Kidney (tissue), 14 donors: Measurements from ENCODE around the gene RNF141. TPM values are rescaled to one million over a fixed set of nuclear protein-coding genes. Genes with fewer than 3 reads are reported as not detected.

Experiments used
- DNase-seq, 5 donors: peaks; one replicate each; pipeline ENCODE4 v3.0.0-alpha.2; 2013 to 2020
- FAIRE-seq: peaks from 2 replicates; lab custom pipeline; 2012; peaks lifted over from hg19 to GRCh38; lab: Jason Lieb, UNC
- H3K27ac ChIP-seq, 2 donors: one replicate each; pipeline ENCODE4 v1.7.0; 2013; ENCODE audit warnings: low read depth in 2 of 2, low read length in 2 of 2, inconsistent platforms in 1 of 2
- H3K27me3 ChIP-seq: one replicate; pipeline ENCODE4 v1.7.1; 2013; ENCODE audit warnings: low read length, inconsistent platforms; ENCODE audit not compliant: control insufficient read depth, insufficient read depth
- H3K36me3 ChIP-seq, 3 donors: one replicate each; pipeline versions ENCODE4 v1.7.0 to v1.7.1; 2013; ENCODE audit warnings: low read length in 3 of 3, control low read depth in 1 of 3, inconsistent platforms in 1 of 3; ENCODE audit not compliant: insufficient read depth in 3 of 3, control insufficient read depth in 2 of 3
- H3K4me1 ChIP-seq, 3 donors: one replicate each; pipeline versions ENCODE4 v1.7.0 to v1.7.1; 2013; ENCODE audit warnings: low read length in 3 of 3, inconsistent platforms in 1 of 3, low read depth in 1 of 3; ENCODE audit not compliant: control insufficient read depth in 2 of 3, insufficient read depth in 2 of 3
- H3K4me3 ChIP-seq, 3 donors: one replicate each; pipeline versions ENCODE4 v1.7.0 to v1.8.1; 2013; ENCODE audit warnings: low read length in 3 of 3, control low read depth in 1 of 3, inconsistent platforms in 1 of 3
- H3K9ac ChIP-seq, 3 donors: one replicate each; pipeline versions ENCODE4 v1.7.0 to v1.7.1; 2013; ENCODE audit warnings: low read length in 3 of 3, control low read depth in 1 of 3, inconsistent platforms in 1 of 3
- H3K9me3 ChIP-seq, 3 donors: one replicate each; pipeline versions ENCODE4 v1.7.0 to v1.7.1; 2013; ENCODE audit warnings: low read length in 3 of 3, control low read depth in 1 of 3, inconsistent platforms in 1 of 3; ENCODE audit not compliant: control insufficient read depth in 2 of 3, insufficient read depth in 1 of 3
- CTCF ChIP-seq: IDR thresholded peaks from 3 replicates; pipeline ENCODE4 v1.5.1; 2012; ENCODE audit warnings: mild to moderate bottlenecking, moderate library complexity, borderline replicate concordance; ENCODE audit not compliant: insufficient read depth; ENCODE audit errors: extremely low read depth
- intact Hi-C: fragments of 100-400 bp; cut with DNase I; formaldehyde crosslinking; loops from one replicate; pipeline ENCODE4 v1.11.1; 2022
- polyA plus RNA-seq: library from polyadenylated mRNA; stranded (reverse); fragments of 350-450 nt; fragmentation: Illumina TruSeq; extraction: RNeasy Lipid Tissue Mini Kit (QIAGEN cat#74804); gene quantifications from one replicate; pipeline ENCODE4 v1.2.3, GENCODE V29; 2014; ENCODE audit warnings: low read depth, low replicate concordance; ENCODE audit not compliant: insufficient read depth
- total RNA-seq: library from RNA; stranded (reverse); fragmentation: NEBNext Ultra II Directional; extraction: Animal tissue kit (Norgen Biotek cat#: 25700); gene quantifications from one replicate; pipeline ENCODE4 v1.2.1, GENCODE V29; 2021
- donor health status: control.
- donor health status: control.
- donor health status: control.
- donor health status: control.
- donor health status: control.
- donor health status: DM: yes; HTN: yes; CAD: no.
- donor health status: Normal renal cell carcinoma (clear cell type).

RNF141 gene
- total and polyA plus RNA-seq, 2 donors from 2014 or later = 20.5 to 35.8 TPM

GRCh38 chr11:10488934-10489691 is 51.9 kb downstream of the RNF141 start:
- H3K27me3 ChIP-seq = no peaks in the 10 kb centered on the region
- peak overlapping the region in 1 of 2 donors; percentile 29 for H3K27ac ChIP-seq
- peaks cover 0 to 13% (median 9%) of the 10 kb centered on the region in 3 donors for H3K4me1 ChIP-seq
- H3K9me3 ChIP-seq = no peaks in the 10 kb centered on the region
- DNase-seq (peak in 1 of 5 donors; percentile 6), FAIRE-seq (no peak)
- intact Hi-C loops = no loop called here
- no peak overlapping the region for H3K4me3 ChIP-seq
- H3K36me3 ChIP-seq = no peaks in the 10 kb centered on the region
- H3K9ac ChIP-seq = no peak overlapping the region
- no peak for TF ChIP-seq CTCF

- DNase-seq = no peak
- Histone ChIP-seq H3K9me3 (no peaks in the 10 kb centered on the region), H3K4me1 (peaks cover 0 to 13% (median 9%) of the 10 kb centered on the region in 3 donors), H3K4me3 (no peak overlapping the region), H3K27ac (peak overlapping the region in 1 of 2 donors; percentile 29), H3K9ac (no peak overlapping the region), H3K36me3 (no peaks in the 10 kb centered on the region), H3K27me3 (no peaks in the 10 kb centered on the region)
- no peak for TF ChIP-seq CTCF
- no peak for FAIRE-seq
- intact Hi-C loops = no loop called here
These were observed 52.7 kb downstream of the RNF141 start for GRCh38 chr11:10488121-10488933.

GRCh38 chr11:10487002-10487647 is 53.9 kb downstream of the RNF141 start:
- FAIRE-seq = no peak
- TF ChIP-seq CTCF = no peak
- no peak overlapping the region for H3K4me3 ChIP-seq

More at GRCh38 chr11:10487002-10487647, 53.9 kb downstream of the RNF141 start:
- Histone ChIP-seq H3K36me3 (no peaks in the 10 kb centered on the region), H3K4me1 (peaks cover 0 to 13% (median 9%) of the 10 kb centered on the region in 3 donors), H3K9ac (no peak overlapping the region), H3K27ac (no peak overlapping the region), H3K27me3 (no peaks in the 10 kb centered on the region), H3K9me3 (no peaks in the 10 kb centered on the region)
- no peak for DNase-seq
- intact Hi-C loops = no loop called here
